ENCODE data around the gene IL27RA.
A peak's percentile ranks its signal among the peaks of the same experiment; 100 is the strongest.

DNA sequence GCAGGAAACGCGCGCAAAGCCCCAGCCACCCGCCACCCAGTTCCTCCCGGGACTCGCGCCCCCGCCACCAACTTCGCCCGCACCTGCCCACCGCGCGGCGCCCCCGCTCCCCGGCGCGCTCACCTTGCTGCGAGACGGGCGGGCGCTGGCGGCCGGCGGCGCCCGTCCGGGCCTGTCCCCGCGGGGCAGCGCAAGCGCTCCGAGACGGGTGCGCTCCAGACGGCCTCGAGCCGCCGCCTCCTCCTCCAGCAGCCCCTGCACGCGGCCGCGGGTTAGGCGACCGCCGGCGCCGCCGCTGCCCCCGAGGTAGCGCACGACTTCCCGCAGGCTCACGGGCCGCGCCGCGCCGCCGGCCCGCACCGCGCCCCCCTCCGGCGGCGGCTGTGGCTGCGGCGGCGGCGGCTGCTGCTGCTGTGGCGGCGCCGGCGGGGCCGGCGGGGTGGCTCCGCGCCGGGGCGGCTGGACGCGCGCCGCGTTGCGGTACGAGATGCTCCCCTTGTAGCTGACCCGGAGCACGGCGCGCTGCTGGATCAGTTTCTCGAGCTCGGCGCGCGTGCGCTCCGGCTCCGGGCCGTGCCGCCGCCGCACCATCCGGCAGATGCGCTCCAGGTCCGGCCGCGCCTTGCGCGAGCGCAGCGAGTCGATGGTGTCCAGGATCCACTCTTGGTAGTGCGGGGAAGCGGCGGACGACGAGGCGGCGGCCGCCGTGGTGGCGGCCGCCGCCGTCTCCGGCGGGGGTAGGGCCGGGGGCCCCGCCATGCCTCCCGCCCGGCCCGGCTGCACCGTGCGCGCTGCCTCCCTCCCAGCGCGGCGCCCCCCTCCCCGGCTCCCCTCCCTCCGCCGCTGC is 58.3 kb downstream of the IL27RA start:
- TF ChIP-seq CTCF (conservative IDR thresholded peaks at IDR 0.05; ENCODE audit: low read depth, low read length), result peak; percentile 16; the same call in 1 of the 2 replicates
- no peak for TF ChIP-seq EZH2 (IDR thresholded peaks at IDR 0.05; ENCODE audit: borderline replicate concordance, low read depth, low read length, poor library complexity, severe bottlenecking)

All from A673 (cell line).